HG02981 (cell line): ENCODE measurements around the gene PAPPA2.

Experiments
- ATAC-seq: cut with Tn5 transposase; IDR thresholded peaks from one replicate; pipeline ENCODE4 v1.9.1; 2021; ENCODE audit warnings: mild to moderate bottlenecking, moderate library complexity; ENCODE audit not compliant: unreplicated experiment

Gene PAPPA2

GRCh38 chr1:176880955-176881595 lies 418.1 kb downstream of the PAPPA2 start:
- no peak for ATAC-seq

GRCh38 chr1:176884286-176884685 lies 421.3 kb downstream of the PAPPA2 start:
- no peak for ATAC-seq

- no peak for ATAC-seq
Observed at GRCh38 chr1:176884911-176885310, 421.9 kb downstream of the PAPPA2 start.

GRCh38 chr1:176885341-176885740 lies 422.4 kb downstream of the PAPPA2 start:
- no peak for ATAC-seq

GRCh38 chr1:176885751-176886150 lies 422.8 kb downstream of the PAPPA2 start:
- ATAC-seq, result no peak

- no peak for ATAC-seq
Observed at GRCh38 chr1:176888471-176889032, 425.6 kb downstream of the PAPPA2 start.

- ATAC-seq, result no peak
Observed at GRCh38 chr1:176893625-176894352, 430.8 kb downstream of the PAPPA2 start.

GRCh38 chr1:176894450-176894849 lies 431.5 kb downstream of the PAPPA2 start:
- no peak for ATAC-seq
